Large intestine (tissue), 3 donors: ENCODE results near the gene CLVS2. TPM values are rescaled to one million over a fixed set of nuclear protein-coding genes. Genes with fewer than 3 reads are reported as not detected.

ENCODE experiments used
- DNase-seq, 2 donors: peaks; one replicate each; pipeline versions ENCODE4 v3.0.0 to v3.0.0-alpha.2; 2013
- H3K27ac ChIP-seq: one replicate; pipeline ENCODE4 v1.5.1; 2013; ENCODE audit warnings: low read length
- H3K27me3 ChIP-seq: 2 replicates; pipeline ENCODE4 v1.6.1; 2013; ENCODE audit warnings: low read length; ENCODE audit not compliant: control insufficient read depth, insufficient read depth
- H3K36me3 ChIP-seq: 2 replicates; pipeline ENCODE4 v1.6.1; 2013; ENCODE audit warnings: low read length; ENCODE audit not compliant: control insufficient read depth, insufficient read depth
- H3K4me1 ChIP-seq: one replicate; pipeline ENCODE4 v1.6.1; 2013; ENCODE audit warnings: low read length; ENCODE audit not compliant: control insufficient read depth, insufficient read depth
- H3K4me3 ChIP-seq: one replicate; pipeline ENCODE4 v1.5.1; 2013; ENCODE audit warnings: low read length
- H3K9me3 ChIP-seq: one replicate; pipeline ENCODE4 v1.6.1; 2013; ENCODE audit warnings: mild to moderate bottlenecking, low read depth, low read length, moderate library complexity; ENCODE audit not compliant: control insufficient read depth
- WGBS: methylation state at CpG from one replicate; pipeline ENCODE4 v1.1.5; 2013; ENCODE audit warnings: low lambda C conversion rate; ENCODE audit not compliant: insufficient coverage; 5-methylcytosine and 5-hydroxymethylcytosine counted together
- polyA plus RNA-seq: library from polyadenylated mRNA; unstranded; fragments of 120-200 nt; gene quantifications from one replicate; pipeline ENCODE4 v1.2.1, GENCODE V29; 2013

CLVS2 gene
- polyA plus RNA-seq, 1 donor: 0.70 TPM

- H3K36me3 ChIP-seq: no peaks in the 10 kb centered on the region
- H3K4me1 ChIP-seq: no peaks in the 10 kb centered on the region
- 47% methylated on average over 2 of the region's 19 CpGs for WGBS
- peaks cover 6% of the 10 kb centered on the region for H3K9me3 ChIP-seq
- H3K27me3 ChIP-seq: peaks cover 43% of the 10 kb centered on the region
- no peak overlapping the region for H3K27ac ChIP-seq
- no peak for DNase-seq
- H3K4me3 ChIP-seq: no peak overlapping the region
Measured at GRCh38 chr6:122996794-122997505, 915 bp downstream of the CLVS2 start.

- no peak for DNase-seq
- Histone ChIP-seq H3K27me3 (peaks cover 43% of the 10 kb centered on the region), H3K4me3 (no peak overlapping the region), H3K9me3 (peaks cover 6% of the 10 kb centered on the region), H3K4me1 (no peaks in the 10 kb centered on the region), H3K36me3 (no peaks in the 10 kb centered on the region), H3K27ac (no peak overlapping the region)
- no CpG with 5 or more reads among the region's 13 CpGs for WGBS
Measured at GRCh38 chr6:122997541-122998150, 1.6 kb downstream of the CLVS2 start.

- Histone ChIP-seq H3K36me3 (no peaks in the 10 kb centered on the region), H3K9me3 (peaks cover 6% of the 10 kb centered on the region), H3K27ac (no peak overlapping the region), H3K4me3 (no peak overlapping the region), H3K4me1 (no peaks in the 10 kb centered on the region), H3K27me3 (peaks cover 41% of the 10 kb centered on the region)
- no peak for DNase-seq
- 67% methylated on average over 1 of the region's 5 CpGs for WGBS
Measured at GRCh38 chr6:122998403-122998975, 2.5 kb downstream of the CLVS2 start.

- DNase-seq: peak in 1 of 2 donors; percentile 41
- Histone ChIP-seq H3K27ac (no peak overlapping the region), H3K4me3 (no peak overlapping the region), H3K36me3 (no peaks in the 10 kb centered on the region), H3K27me3 (peaks cover 32% of the 10 kb centered on the region), H3K9me3 (peaks cover 6% of the 10 kb centered on the region), H3K4me1 (no peaks in the 10 kb centered on the region)
- WGBS: no CpG with 5 or more reads among the region's 2 CpGs
Measured at GRCh38 chr6:123000244-123000770, 4.3 kb downstream of the CLVS2 start.

GRCh38 chr6:123001540-123001939 lies 5.5 kb downstream of the CLVS2 start:
- H3K9me3 ChIP-seq: peaks cover under 1% of the 10 kb centered on the region
- no CpG with 5 or more reads among the region's 3 CpGs for WGBS
- H3K4me3 ChIP-seq: no peak overlapping the region
- peak in 1 of 2 donors; percentile 36 for DNase-seq
- H3K36me3 ChIP-seq: no peaks in the 10 kb centered on the region
- no peak overlapping the region for H3K27ac ChIP-seq
- no peaks in the 10 kb centered on the region for H3K4me1 ChIP-seq
- peaks cover 21% of the 10 kb centered on the region for H3K27me3 ChIP-seq

GRCh38 chr6:123007885-123008284 lies 11.8 kb downstream of the CLVS2 start:
- Histone ChIP-seq H3K27ac (no peak overlapping the region), H3K27me3 (no peaks in the 10 kb centered on the region), H3K4me3 (no peak overlapping the region), H3K9me3 (no peaks in the 10 kb centered on the region), H3K4me1 (no peaks in the 10 kb centered on the region), H3K36me3 (no peaks in the 10 kb centered on the region)
- DNase-seq: no peak

- Histone ChIP-seq H3K4me1 (no peaks in the 10 kb centered on the region), H3K27ac (no peak overlapping the region), H3K36me3 (no peaks in the 10 kb centered on the region), H3K4me3 (no peak overlapping the region), H3K27me3 (no peaks in the 10 kb centered on the region), H3K9me3 (no peaks in the 10 kb centered on the region)
- no CpG with 5 or more reads among the region's 2 CpGs for WGBS
- no peak for DNase-seq
Measured at GRCh38 chr6:123009059-123009458, 13.0 kb downstream of the CLVS2 start.

GRCh38 chr6:123014835-123015234 lies 18.8 kb downstream of the CLVS2 start:
- no peak for DNase-seq

GRCh38 chr6:123016431-123017103 lies 20.5 kb downstream of the CLVS2 start:
- H3K36me3 ChIP-seq: no peaks in the 10 kb centered on the region
- no peaks in the 10 kb centered on the region for H3K27me3 ChIP-seq
- DNase-seq: no peak
- no peak overlapping the region for H3K27ac ChIP-seq
- no peaks in the 10 kb centered on the region for H3K9me3 ChIP-seq
- WGBS: no CpG with 5 or more reads among the region's 4 CpGs
- no peaks in the 10 kb centered on the region for H3K4me1 ChIP-seq
- H3K4me3 ChIP-seq: no peak overlapping the region

More at GRCh38 chr6:123014835-123015234, 18.8 kb downstream of the CLVS2 start:
- Histone ChIP-seq H3K4me3 (no peak overlapping the region), H3K4me1 (no peaks in the 10 kb centered on the region), H3K27ac (no peak overlapping the region), H3K27me3 (no peaks in the 10 kb centered on the region), H3K9me3 (no peaks in the 10 kb centered on the region), H3K36me3 (no peaks in the 10 kb centered on the region)

- no peak for DNase-seq
- no peaks in the 10 kb centered on the region for H3K9me3 ChIP-seq
- WGBS: no CpG with 5 or more reads among the region's 5 CpGs
- no peak overlapping the region for H3K4me3 ChIP-seq
- H3K27me3 ChIP-seq: no peaks in the 10 kb centered on the region
- no peak overlapping the region for H3K27ac ChIP-seq
- H3K4me1 ChIP-seq: no peaks in the 10 kb centered on the region
- H3K36me3 ChIP-seq: no peaks in the 10 kb centered on the region
Measured at GRCh38 chr6:123017104-123017682, 21.2 kb downstream of the CLVS2 start.
